HEK293 (cell line): Measurements from ENCODE around the gene KCTD10.

Source experiments
- CTCF ChIA-PET: fragments of 350-600 bp; formaldehyde crosslinking; extraction: SDS; loops from one replicate; lab custom pipeline; 2021; ENCODE audit warnings: antibody characterized with exemption; lab: Yijun Ruan, JAX
- POLR2A ChIA-PET: fragments of 300-600 bp; formaldehyde crosslinking; extraction: SDS; loops from one replicate; lab custom pipeline; 2020; ENCODE audit warnings: antibody characterized with exemption, inconsistent platforms; lab: Yijun Ruan, JAX
- H3K27ac ChIP-seq: fragments of 200-500 bp; sonication (Bioruptor generic); 2 replicates; pipeline ENCODE4 v1.5.1; 2014; ENCODE audit warnings: low read depth, low read length, control low read depth, inconsistent platforms; ENCODE audit errors: extremely low read depth
- H3K36me3 ChIP-seq, 2 experiments: fragments of 200-500 bp in 1 of 2; sonication (Bioruptor generic) in 1 of 2; 1 replicate in 1 of 2; 2 replicates in 1 of 2; pipeline ENCODE4 v1.5.1; 2014 to 2017; ENCODE audit warnings: inconsistent platforms in 2 of 2, low read length in 2 of 2; ENCODE audit not compliant: control insufficient read depth in 2 of 2, insufficient read depth in 1 of 2
- H3K4me1 ChIP-seq: fragments of 200-500 bp; sonication (Bioruptor generic); 2 replicates; pipeline ENCODE4 v1.5.1; 2014; ENCODE audit warnings: mild to moderate bottlenecking, low read length, inconsistent platforms; ENCODE audit not compliant: control insufficient read depth, insufficient read depth
- H3K4me3 ChIP-seq: 2 replicates; pipeline ENCODE4 v1.5.1; 2011; ENCODE audit warnings: low read depth, mild to moderate bottlenecking, control low read depth, low read length, moderate library complexity
- H3K9me3 ChIP-seq: fragments of 200-500 bp; sonication (Bioruptor generic); 2 replicates; pipeline ENCODE4 v1.5.1; 2014; ENCODE audit warnings: low read depth, low read length, inconsistent platforms; ENCODE audit not compliant: control insufficient read depth, insufficient read depth
- CTCF ChIP-seq: fragments of 450-650 bp; formaldehyde crosslinking; IDR thresholded peaks from 2 replicates; pipeline ENCODE4 v1.5.1; 2016; ENCODE audit warnings: missing biosample characterization, missing genetic modification characterization
- HIC1 ChIP-seq: fragments of 450-650 bp; formaldehyde crosslinking; IDR thresholded peaks from 2 replicates; pipeline ENCODE4 v1.5.1; 2016; ENCODE audit warnings: missing biosample characterization, missing genetic modification characterization
- KLF10 ChIP-seq: fragments of 450-650 bp; IDR thresholded peaks from 2 replicates; pipeline ENCODE4 v1.5.1; 2018; ENCODE audit warnings: missing biosample characterization, mild to moderate bottlenecking, missing genetic modification characterization
- KLF9 ChIP-seq: fragments of 450-650 bp; formaldehyde crosslinking; IDR thresholded peaks from 2 replicates; pipeline ENCODE4 v1.5.1; 2016; ENCODE audit warnings: missing biosample characterization, missing genetic modification characterization, low read depth
- PATZ1 ChIP-seq: fragments of 450-650 bp; formaldehyde crosslinking; IDR thresholded peaks from 2 replicates; pipeline ENCODE4 v1.5.1; 2016; ENCODE audit warnings: missing biosample characterization, missing genetic modification characterization
- ZBTB26 ChIP-seq: fragments of 450-650 bp; formaldehyde crosslinking; optimal IDR thresholded peaks from 2 replicates; pipeline ENCODE3; 2016; ENCODE audit warnings: missing biosample characterization, mild to moderate bottlenecking, missing genetic modification characterization
- ZNF18 ChIP-seq: fragments of 450-650 bp; formaldehyde crosslinking; IDR thresholded peaks from 2 replicates; pipeline ENCODE4 v1.5.1; 2016; ENCODE audit warnings: missing biosample characterization, missing genetic modification characterization
- ZNF280D ChIP-seq: fragments of 450-650 bp; formaldehyde crosslinking; IDR thresholded peaks from 2 replicates; pipeline ENCODE4 v1.5.1; 2016; ENCODE audit warnings: missing biosample characterization, missing genetic modification characterization
- ZNF302 ChIP-seq: fragments of 450-650 bp; formaldehyde crosslinking; IDR thresholded peaks from 2 replicates; pipeline ENCODE4 v1.5.1; 2016; ENCODE audit warnings: missing biosample characterization, missing genetic modification characterization, low read depth
- ZNF394 ChIP-seq: fragments of 450-650 bp; formaldehyde crosslinking; IDR thresholded peaks from 2 replicates; pipeline ENCODE4 v1.5.1; 2016; ENCODE audit warnings: missing biosample characterization, missing genetic modification characterization, mild to moderate bottlenecking, moderate library complexity, borderline replicate concordance
- ZNF423 ChIP-seq: fragments of 450-650 bp; formaldehyde crosslinking; IDR thresholded peaks from 2 replicates; pipeline ENCODE4 v1.5.1; 2016; ENCODE audit warnings: missing biosample characterization, missing genetic modification characterization
- ZNF621 ChIP-seq: fragments of 450-650 bp; formaldehyde crosslinking; IDR thresholded peaks from 2 replicates; pipeline ENCODE4 v1.5.1; 2017; ENCODE audit warnings: missing biosample characterization, missing genetic modification characterization
- ZNF654 ChIP-seq: fragments of 450-650 bp; formaldehyde crosslinking; IDR thresholded peaks from 2 replicates; pipeline ENCODE4 v1.5.1; 2016; ENCODE audit warnings: low read depth, missing biosample characterization, missing genetic modification characterization

The KCTD10 gene

GRCh38 chr12:109434582-109434981 lies 42.5 kb downstream of the KCTD10 start:
- no peaks in the 10 kb centered on the region for H3K4me1 ChIP-seq
- POLR2A ChIA-PET: no interaction called here
- H3K4me3 ChIP-seq: no peak overlapping the region
- no peaks in the 10 kb centered on the region for H3K9me3 ChIP-seq
- H3K27ac ChIP-seq: no peak overlapping the region
- TF ChIP-seq ZNF302 (tag by site-specific recombination) (no peak), ZBTB26 (no peak), ZNF621 (tag by site-specific recombination) (no peak), KLF9 (no peak), KLF10 (tag by site-specific recombination) (no peak), ZNF423 (tag by site-specific recombination) (no peak), ZNF280D (tag by site-specific recombination) (no peak)
- CTCF ChIA-PET: interaction anchor here (0.6 to 3.6 kb wide), 12 partner anchors 9 to 120 kb away, joined by 3 to 38 read pairs (median 4); partner anchors contain the start of genes KCTD10 and UBE3B
- no peaks in the 10 kb centered on the region for H3K36me3 ChIP-seq

- Histone ChIP-seq H3K4me3 (no peak overlapping the region), H3K9me3 (no peaks in the 10 kb centered on the region), H3K36me3 (no peaks in the 10 kb centered on the region), H3K27ac (no peak overlapping the region), H3K4me1 (no peaks in the 10 kb centered on the region)
- POLR2A ChIA-PET: interaction anchor here (1.5 kb wide), 1 partner anchor 44 kb away, joined by 6 read pairs; the partner anchor contains the start of genes KCTD10 and UBE3B
- CTCF ChIA-PET: interaction anchor here (0.6 to 3.6 kb wide), 31 partner anchors 7 to 1103 kb away, joined by 3 to 38 read pairs (median 4); partner anchors contain the start of genes KCTD10, MVK and UBE3B
- no peak for TF ChIP-seq HIC1
- peak; percentile 23; the same call in 1 of the 2 replicates for TF ChIP-seq CTCF (tag by site-specific recombination)
These were observed 43.5 kb downstream of the KCTD10 start for GRCh38 chr12:109433618-109434017.

- Histone ChIP-seq H3K36me3 (no peaks in the 10 kb centered on the region), H3K4me1 (no peaks in the 10 kb centered on the region), H3K9me3 (no peaks in the 10 kb centered on the region), H3K27ac (no peak overlapping the region), H3K4me3 (no peak overlapping the region)
- ChIA-PET POLR2A (interaction anchor here (0.5 to 1.5 kb wide), 2 partner anchors 44 to 72 kb away, joined by 3 to 6 read pairs; partner anchors contain the start of genes KCTD10 and UBE3B), CTCF (interaction anchor here (0.6 to 3.6 kb wide), 41 partner anchors 8 to 1713 kb away, joined by 3 to 38 read pairs (median 4); partner anchors contain the start of genes KCTD10, MVK and UBE3B)
- TF ChIP-seq PATZ1 (no peak), ZNF654 (peak; percentile 44), CTCF (tag by site-specific recombination) (peak; percentile 64), ZNF394 (peak; percentile 55; the same call in 1 of the 2 replicates), ZNF18 (tag by site-specific recombination) (no peak)
These were observed 44.2 kb downstream of the KCTD10 start for GRCh38 chr12:109432842-109433304.
